Muscle layer of duodenum (tissue), 2 donors: ENCODE measurements around the gene VTI1A.
"Not testable (repeated sequence)": the region's sequence is repeated elsewhere in the genome, so short reads cannot be mapped to it uniquely, and the experiment has no call there.

Source experiments
- H3K27ac ChIP-seq: one replicate; pipeline ENCODE4 v1.7.0; 2013; ENCODE audit warnings: mild to moderate bottlenecking, low read length
- H3K27me3 ChIP-seq: one replicate; pipeline ENCODE4 v1.7.0; 2013; ENCODE audit warnings: low read depth, mild to moderate bottlenecking, control low read depth, low read length
- H3K36me3 ChIP-seq, 2 donors: one replicate each; pipeline ENCODE4 v1.7.0; 2013; ENCODE audit warnings: low read length in 2 of 2, control low read depth in 1 of 2, mild to moderate bottlenecking in 1 of 2; ENCODE audit not compliant: insufficient read depth in 2 of 2, control insufficient read depth in 1 of 2
- H3K4me1 ChIP-seq, 2 donors: one replicate each; pipeline ENCODE4 v1.7.0; 2013; ENCODE audit warnings: low read length in 2 of 2, mild to moderate bottlenecking in 2 of 2, control low read depth in 1 of 2, moderate library complexity in 1 of 2; ENCODE audit not compliant: insufficient read depth in 2 of 2, control insufficient read depth in 1 of 2
- H3K4me3 ChIP-seq, 2 donors: one replicate each; pipeline ENCODE4 v1.7.0; 2013; ENCODE audit warnings: low read length in 2 of 2, low read depth in 1 of 2, mild to moderate bottlenecking in 1 of 2
- H3K9me3 ChIP-seq, 2 donors: one replicate each; pipeline ENCODE4 v1.7.0; 2013; ENCODE audit warnings: low read length in 2 of 2, control low read depth in 1 of 2, mild to moderate bottlenecking in 1 of 2; ENCODE audit not compliant: control insufficient read depth in 1 of 2
- donor health status: healthy.

Gene VTI1A

GRCh38 chr10:112849546-112849945, 402.5 kb downstream of the VTI1A start:
- no peak overlapping the region for H3K27ac ChIP-seq
- no peaks in the 10 kb centered on the region for H3K27me3 ChIP-seq
- H3K4me3 ChIP-seq, result no peak overlapping the region
- H3K9me3 ChIP-seq, result peaks cover 15 to 21% of the 10 kb centered on the region in 2 donors
- no peaks in the 10 kb centered on the region for H3K4me1 ChIP-seq
- H3K36me3 ChIP-seq, result peaks cover 0 to 5% of the 10 kb centered on the region in 2 donors

DNA sequence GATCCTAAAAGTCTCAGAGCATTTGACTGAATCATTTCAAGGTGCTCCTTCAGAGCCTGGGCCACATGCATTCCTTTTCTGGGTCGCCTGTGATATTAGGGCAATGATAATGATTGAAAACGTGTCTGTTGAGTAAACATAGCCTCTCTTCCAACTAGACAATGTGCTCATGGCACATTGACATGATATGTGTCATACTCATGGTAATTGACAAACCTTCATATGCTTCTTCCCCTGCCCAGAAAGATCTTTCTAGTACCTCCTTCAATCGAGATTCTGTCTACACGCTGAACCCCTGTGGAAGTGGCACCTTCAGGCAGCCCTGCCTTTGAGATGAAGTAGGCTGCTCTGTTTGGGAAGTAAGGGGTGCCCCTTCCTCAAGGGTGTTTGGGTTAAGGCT, 404.2 kb downstream of the VTI1A start:
- Histone ChIP-seq H3K4me3 (no peak overlapping the region), H3K27me3 (no peaks in the 10 kb centered on the region), H3K36me3 (peaks cover 0 to 5% of the 10 kb centered on the region in 2 donors), H3K4me1 (no peaks in the 10 kb centered on the region), H3K27ac (no peak overlapping the region), H3K9me3 (peaks cover 15 to 21% of the 10 kb centered on the region in 2 donors)

DNA sequence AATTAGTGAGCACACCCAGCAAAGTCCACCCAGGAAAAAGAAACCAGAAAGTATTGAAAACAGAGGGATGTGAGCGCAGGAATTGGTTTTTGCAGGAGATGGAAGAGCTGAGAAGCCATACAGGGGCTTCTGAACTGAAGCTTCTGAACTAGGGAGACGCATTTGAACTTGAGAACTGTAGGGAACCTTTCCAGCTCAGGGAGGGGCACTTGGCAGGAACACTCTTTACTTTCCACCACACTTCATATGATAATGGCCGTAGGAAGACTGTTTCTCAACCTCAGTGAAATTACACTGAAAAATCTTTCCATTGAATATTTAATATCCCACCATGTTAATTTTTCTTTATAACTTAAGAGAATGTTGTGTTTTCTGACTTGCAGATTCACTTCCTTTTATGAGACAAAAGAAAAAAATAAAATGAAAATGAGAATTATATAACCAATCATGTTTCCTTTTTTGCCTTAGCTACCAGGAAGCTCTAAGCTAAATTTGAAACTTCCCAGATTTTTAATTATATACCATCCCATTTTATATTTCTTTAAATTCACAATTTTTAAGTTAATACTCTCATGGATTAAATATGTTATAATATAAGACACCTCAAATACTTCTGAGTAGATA, 404.7 kb downstream of the VTI1A start:
- Histone ChIP-seq H3K4me1 (no peaks in the 10 kb centered on the region), H3K27ac (no peak overlapping the region), H3K27me3 (no peaks in the 10 kb centered on the region), H3K4me3 (no peak overlapping the region), H3K36me3 (peaks cover 0 to 5% of the 10 kb centered on the region in 2 donors), H3K9me3 (peaks cover 15 to 20% of the 10 kb centered on the region in 2 donors)

- Histone ChIP-seq H3K9me3 (peaks cover 14 to 15% of the 10 kb centered on the region in 2 donors), H3K27me3 (no peaks in the 10 kb centered on the region), H3K4me3 (no peak overlapping the region), H3K27ac (no peak overlapping the region), H3K36me3 (no peaks in the 10 kb centered on the region), H3K4me1 (no peaks in the 10 kb centered on the region)
Measured at GRCh38 chr10:112852306-112852705, 405.3 kb downstream of the VTI1A start.

DNA sequence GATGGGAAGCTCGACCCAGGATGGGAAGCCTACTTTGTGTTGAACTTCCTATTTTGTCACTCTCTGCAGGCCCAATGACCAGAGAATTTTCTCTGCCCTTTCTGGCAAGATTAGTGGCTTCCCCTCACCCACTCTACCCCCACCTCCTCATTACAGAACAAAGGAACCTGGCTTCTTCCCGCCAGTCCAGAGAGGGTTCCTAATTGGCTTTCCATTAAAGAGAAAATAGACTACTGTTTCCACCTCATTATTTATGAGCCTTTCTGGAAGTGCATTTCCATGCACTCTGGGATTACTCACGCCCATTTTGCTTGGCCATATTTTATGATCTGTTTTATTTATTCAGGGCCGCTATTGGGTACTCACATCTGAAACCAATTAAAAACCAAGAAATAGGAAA, 408.1 kb downstream of the VTI1A start:
- no peak overlapping the region for H3K27ac ChIP-seq
- H3K4me1 ChIP-seq, result no peaks in the 10 kb centered on the region
- no peaks in the 10 kb centered on the region for H3K36me3 ChIP-seq
- no peaks in the 10 kb centered on the region for H3K9me3 ChIP-seq
- no peak overlapping the region for H3K4me3 ChIP-seq
- no peaks in the 10 kb centered on the region for H3K27me3 ChIP-seq

DNA sequence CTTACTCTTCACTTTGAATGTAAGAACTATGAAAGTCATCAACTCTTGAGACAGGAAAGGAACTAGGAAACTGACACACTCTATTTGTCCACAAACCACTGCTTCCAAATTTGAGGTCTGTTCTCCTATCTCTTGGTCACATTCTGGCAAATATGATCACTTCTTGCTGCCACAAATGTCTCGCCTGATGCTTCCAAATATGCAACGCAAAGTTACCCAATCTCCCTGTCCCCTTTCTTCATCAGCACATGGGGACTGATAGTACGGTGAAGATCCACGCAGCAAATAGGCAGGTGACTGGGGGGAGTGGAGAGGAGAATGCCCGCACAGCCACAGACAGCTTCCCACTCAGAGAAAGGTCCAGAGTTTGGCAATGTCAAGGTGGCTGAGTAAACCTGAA, 410.5 kb downstream of the VTI1A start:
- Histone ChIP-seq H3K9me3 (no peaks in the 10 kb centered on the region), H3K27me3 (no peaks in the 10 kb centered on the region), H3K27ac (no peak overlapping the region), H3K4me1 (no peaks in the 10 kb centered on the region), H3K4me3 (no peak overlapping the region), H3K36me3 (no peaks in the 10 kb centered on the region)

DNA sequence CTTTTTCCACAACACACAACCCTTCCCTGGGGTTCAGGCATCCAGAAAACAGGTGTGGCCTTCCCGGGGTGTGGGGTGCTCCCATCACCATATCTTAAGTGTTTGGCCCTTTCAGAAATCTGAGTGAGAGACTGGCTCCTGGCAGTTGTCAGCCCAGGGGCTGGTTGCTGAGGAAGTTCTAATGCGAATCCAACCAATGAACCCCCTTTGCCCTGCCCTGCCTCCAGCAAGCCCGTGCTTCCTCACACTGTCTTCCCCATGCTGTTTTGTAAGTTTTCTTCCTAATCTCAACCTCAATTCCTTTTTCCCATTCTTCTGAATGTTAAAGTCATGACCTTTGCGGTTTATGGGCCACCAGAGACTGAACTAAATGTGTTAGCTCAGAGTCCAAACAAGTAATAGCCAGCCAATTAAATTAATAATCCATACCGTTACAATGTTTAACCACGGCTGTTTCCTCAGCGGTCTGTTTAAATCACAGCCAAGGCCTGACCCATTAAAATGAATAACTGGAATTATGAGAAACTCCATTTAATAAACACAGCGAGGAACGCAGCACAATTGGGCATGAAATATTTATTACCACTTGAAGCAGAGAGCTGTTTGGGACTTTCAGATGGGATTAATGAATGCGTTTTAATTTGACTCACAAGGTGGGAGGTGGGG, 412.1 kb downstream of the VTI1A start:
- Histone ChIP-seq H3K27me3 (no peaks in the 10 kb centered on the region), H3K27ac (no peak overlapping the region), H3K4me1 (no peaks in the 10 kb centered on the region)

GRCh38 chr10:112859793-112860192, 412.8 kb downstream of the VTI1A start:
- H3K4me1 ChIP-seq, result no peaks in the 10 kb centered on the region
- no peaks in the 10 kb centered on the region for H3K36me3 ChIP-seq
- H3K27ac ChIP-seq, result no peak overlapping the region
- H3K4me3 ChIP-seq, result no peak overlapping the region
- peaks cover 6 to 9% of the 10 kb centered on the region in 2 donors for H3K9me3 ChIP-seq
- H3K27me3 ChIP-seq, result no peaks in the 10 kb centered on the region

More for the DNA sequence above, 412.1 kb downstream of the VTI1A start:
- no peaks in the 10 kb centered on the region for H3K36me3 ChIP-seq
- peaks cover 2 to 7% of the 10 kb centered on the region in 2 donors for H3K9me3 ChIP-seq
- H3K4me3 ChIP-seq, result no peak overlapping the region

DNA sequence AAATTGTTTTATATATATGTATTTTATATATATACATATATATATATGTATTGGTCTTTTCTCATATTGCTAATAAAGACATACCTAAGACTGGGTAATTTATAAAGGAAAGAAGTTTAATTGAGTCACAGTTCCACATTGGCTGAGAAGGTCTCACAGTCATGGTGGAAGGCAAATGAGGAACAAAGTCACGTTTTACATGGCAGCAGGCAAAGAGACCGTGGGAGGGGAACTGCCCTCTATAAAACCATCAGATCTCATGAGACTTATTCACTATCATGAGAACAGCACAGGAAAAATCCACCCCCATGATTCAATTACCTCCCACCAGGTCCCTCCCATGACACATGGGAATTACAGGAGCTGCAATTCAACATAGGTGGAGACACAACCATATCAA, 416.4 kb downstream of the VTI1A start:
- not testable (repeated sequence) for H3K27ac ChIP-seq, H3K4me3 ChIP-seq, H3K27me3 ChIP-seq, H3K4me1 ChIP-seq, H3K9me3 ChIP-seq, H3K36me3 ChIP-seq
